Lower leg skin (tissue), 4 donors: ENCODE measurements around the gene RYK. TPM values are rescaled to one million over a fixed set of nuclear protein-coding genes. Genes with fewer than 3 reads are reported as not detected.

Experiments
- DNase-seq, 2 donors: peaks; one replicate each; pipeline ENCODE4 v3.0.0-alpha.2; 2019; ENCODE audit warnings: low spot score in 2 of 2
- H3K4me3 ChIP-seq: fragments of 200-600 bp; sonication (generic); 2 replicates; pipeline ENCODE4 v1.5.1; 2017; ENCODE audit warnings: mild to moderate bottlenecking, low read depth; ENCODE audit not compliant: poor library complexity, severe bottlenecking
- POLR2A ChIP-seq, 2 donors: fragments of 450-650 bp; IDR thresholded peaks; one replicate each; pipeline ENCODE4 v1.6.1; 2016 to 2017; ENCODE audit warnings: antibody characterized with exemption in 2 of 2, mild to moderate bottlenecking in 1 of 2, moderate library complexity in 1 of 2
- WGBS, 2 donors: methylation state at CpG; one replicate each; pipeline ENCODE4 v1.1.5; 2018; 5-methylcytosine and 5-hydroxymethylcytosine counted together
- intact Hi-C: fragments of 100-400 bp; cut with DNase I; formaldehyde crosslinking; loops from one replicate; pipeline ENCODE4 v1.15.0; 2023; ENCODE audit warnings: low total_unique reads
- total RNA-seq, 4 donors: library from RNA; depleted of rRNA; stranded (reverse); fragments of >200 nt; gene quantifications; one replicate each; pipeline ENCODE4 v1.1.0, GENCODE V29; 2016
- TF ChIP-seq, protein P1 (sequence below), 3 donors: fragments of 450-650 bp; IDR thresholded peaks; one replicate each; pipeline ENCODE4 v1.5.1; 2016; ENCODE audit warnings: antibody characterized with exemption in 3 of 3, mild to moderate bottlenecking in 3 of 3, moderate library complexity in 2 of 3

RYK gene
- total RNA-seq, 4 donors from 2014 or later = 44.8 to 66.7 (median 56.6) TPM

DNA sequence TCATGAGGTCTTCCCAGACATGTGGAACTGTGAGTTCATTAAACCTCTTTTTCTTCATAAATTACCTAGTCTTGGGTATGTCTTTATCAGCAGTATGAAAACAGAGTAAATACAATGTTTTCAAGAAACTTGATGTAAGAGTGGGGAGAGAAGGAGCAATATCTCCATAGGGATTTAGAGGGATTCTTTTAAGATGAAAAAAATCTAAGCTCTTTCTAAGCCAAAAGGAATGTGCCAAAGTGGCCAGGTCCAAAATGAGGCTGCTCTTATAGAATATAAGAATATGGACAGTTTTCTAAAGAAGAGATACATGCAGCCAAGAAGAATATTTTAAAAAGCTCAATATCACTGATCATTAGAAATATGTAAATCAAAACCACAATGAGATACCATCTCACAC lies 23.9 kb upstream of the RYK start:
- intact Hi-C loops = no loop called here
- no peak overlapping the region for H3K4me3 ChIP-seq
- no peak for TF ChIP-seq POLR2A (IDR thresholded peaks at IDR 0.05)
- TF ChIP-seq, protein P1, sequence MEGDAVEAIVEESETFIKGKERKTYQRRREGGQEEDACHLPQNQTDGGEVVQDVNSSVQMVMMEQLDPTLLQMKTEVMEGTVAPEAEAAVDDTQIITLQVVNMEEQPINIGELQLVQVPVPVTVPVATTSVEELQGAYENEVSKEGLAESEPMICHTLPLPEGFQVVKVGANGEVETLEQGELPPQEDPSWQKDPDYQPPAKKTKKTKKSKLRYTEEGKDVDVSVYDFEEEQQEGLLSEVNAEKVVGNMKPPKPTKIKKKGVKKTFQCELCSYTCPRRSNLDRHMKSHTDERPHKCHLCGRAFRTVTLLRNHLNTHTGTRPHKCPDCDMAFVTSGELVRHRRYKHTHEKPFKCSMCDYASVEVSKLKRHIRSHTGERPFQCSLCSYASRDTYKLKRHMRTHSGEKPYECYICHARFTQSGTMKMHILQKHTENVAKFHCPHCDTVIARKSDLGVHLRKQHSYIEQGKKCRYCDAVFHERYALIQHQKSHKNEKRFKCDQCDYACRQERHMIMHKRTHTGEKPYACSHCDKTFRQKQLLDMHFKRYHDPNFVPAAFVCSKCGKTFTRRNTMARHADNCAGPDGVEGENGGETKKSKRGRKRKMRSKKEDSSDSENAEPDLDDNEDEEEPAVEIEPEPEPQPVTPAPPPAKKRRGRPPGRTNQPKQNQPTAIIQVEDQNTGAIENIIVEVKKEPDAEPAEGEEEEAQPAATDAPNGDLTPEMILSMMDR (IDR thresholded peaks at IDR 0.05) = no peak
- DNase-seq = no peak

DNA sequence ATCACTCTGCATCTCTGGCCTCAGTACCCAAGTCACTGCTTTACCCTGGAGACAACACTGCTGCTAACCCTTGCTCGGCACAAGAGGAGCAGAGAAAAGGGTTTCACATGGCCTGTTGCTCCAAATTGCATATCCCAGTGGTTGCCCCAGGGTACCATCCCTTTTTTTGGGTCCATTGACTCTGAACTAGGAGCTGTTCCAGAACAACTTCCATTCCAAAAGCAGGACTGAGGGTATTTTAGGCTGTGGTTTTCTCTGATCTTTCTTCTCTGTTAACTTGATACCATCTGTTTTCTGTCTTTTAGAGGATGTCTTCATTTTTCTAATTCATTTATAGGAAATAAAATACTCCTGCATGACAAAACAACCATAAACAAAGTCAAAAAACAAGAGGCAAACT lies 17.3 kb upstream of the RYK start:
- 80 to 88% methylated on average over 1 of the region's 1 CpG for WGBS, 2 donors
- TF ChIP-seq POLR2A (IDR thresholded peaks at IDR 0.05) = no peak
- TF ChIP-seq, protein P1 (IDR thresholded peaks at IDR 0.05) = no peak
- intact Hi-C loops = no loop called here
- no peak overlapping the region for H3K4me3 ChIP-seq
- no peak for DNase-seq

DNA sequence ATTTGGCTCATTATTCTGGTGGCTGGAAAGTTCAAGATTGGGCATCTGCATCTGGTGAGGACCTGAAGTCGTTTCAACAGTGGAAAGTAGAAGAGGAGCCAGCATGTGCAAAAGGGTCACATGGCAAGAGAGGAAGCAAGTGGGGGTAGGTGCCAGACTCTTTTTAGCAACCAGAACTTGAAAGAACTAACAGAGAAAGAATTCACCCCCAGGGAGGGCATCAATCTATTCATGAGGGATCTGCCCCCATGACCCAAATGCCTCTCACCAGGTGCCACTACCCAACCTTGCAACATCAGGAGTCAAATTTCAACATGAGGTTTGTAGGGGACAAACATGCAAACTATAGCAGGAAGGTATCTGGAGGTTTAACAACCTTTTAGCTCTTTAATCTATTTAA lies 10.3 kb upstream of the RYK start:
- intact Hi-C loops = no loop called here
- TF ChIP-seq, protein P1 (IDR thresholded peaks at IDR 0.05) = no peak
- no peak for TF ChIP-seq POLR2A (IDR thresholded peaks at IDR 0.05)
- DNase-seq = no peak
- H3K4me3 ChIP-seq = no peak overlapping the region
- WGBS, 2 donors = 15 to 16% methylated on average over 1 of the region's 1 CpG

DNA sequence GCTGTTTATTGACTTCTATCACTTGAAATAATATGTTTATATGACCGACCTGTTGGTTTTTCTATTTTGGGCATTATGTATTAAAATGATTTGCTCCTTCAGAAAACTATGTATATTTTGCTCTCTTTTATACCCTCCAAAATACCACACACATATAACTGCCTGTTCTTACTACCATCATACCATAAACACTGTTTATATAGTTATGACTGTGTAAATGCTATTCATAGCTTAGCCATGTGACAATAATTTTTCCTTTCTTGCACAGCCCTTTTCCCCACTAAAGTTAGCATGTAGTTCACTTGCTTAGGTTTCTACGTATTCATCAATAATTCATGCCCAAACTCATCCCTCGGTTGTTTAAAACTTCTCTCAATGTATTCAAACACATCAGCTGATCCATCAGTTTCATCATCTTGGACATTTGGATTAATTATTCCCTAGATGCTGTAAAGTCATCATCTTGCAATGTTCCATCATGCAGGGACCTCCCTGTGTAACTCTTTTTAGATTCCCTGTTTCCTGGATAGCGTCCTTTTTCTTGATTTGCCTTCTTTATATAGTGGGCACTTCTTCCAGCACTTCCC lies 8.2 kb upstream of the RYK start:
- DNase-seq = no peak
- no peak overlapping the region for H3K4me3 ChIP-seq
- 69 to 83% methylated on average over 4 of the region's 4 CpGs for WGBS, 2 donors
- intact Hi-C loops = no loop called here
- TF ChIP-seq POLR2A (IDR thresholded peaks at IDR 0.05) = no peak
- TF ChIP-seq, protein P1 (IDR thresholded peaks at IDR 0.05) = no peak

DNA sequence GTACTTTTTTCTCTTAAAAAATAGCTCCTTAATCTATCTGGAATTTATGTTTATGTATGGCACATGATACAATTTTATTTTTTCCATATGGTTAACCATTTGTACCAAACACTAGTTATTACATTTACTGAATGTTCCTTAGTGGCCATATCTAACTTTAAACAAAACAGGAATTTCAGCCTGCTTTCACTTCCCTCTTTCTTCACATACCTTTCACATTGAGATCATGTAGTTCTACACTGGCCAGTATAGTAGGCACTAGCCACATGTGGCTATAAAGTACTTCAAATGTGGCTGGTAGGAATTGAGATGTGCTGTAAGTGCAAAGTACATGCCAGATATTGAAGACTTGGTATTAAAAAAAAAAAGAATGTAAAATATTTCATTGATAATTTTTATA lies 4.7 kb upstream of the RYK start:
- DNase-seq = no peak
- TF ChIP-seq POLR2A (IDR thresholded peaks at IDR 0.05) = no peak
- TF ChIP-seq, protein P1 (IDR thresholded peaks at IDR 0.05) = no peak
- H3K4me3 ChIP-seq = no peak overlapping the region
- intact Hi-C loops = no loop called here
